ENCODE results near the gene PCNX3. TPM values are rescaled to one million over a fixed set of nuclear protein-coding genes. Genes with fewer than 3 reads are reported as not detected.

The PCNX3 gene
- total RNA-seq, 2 donors from 2014 or later: 16.1 to 21.8 TPM

DNA sequence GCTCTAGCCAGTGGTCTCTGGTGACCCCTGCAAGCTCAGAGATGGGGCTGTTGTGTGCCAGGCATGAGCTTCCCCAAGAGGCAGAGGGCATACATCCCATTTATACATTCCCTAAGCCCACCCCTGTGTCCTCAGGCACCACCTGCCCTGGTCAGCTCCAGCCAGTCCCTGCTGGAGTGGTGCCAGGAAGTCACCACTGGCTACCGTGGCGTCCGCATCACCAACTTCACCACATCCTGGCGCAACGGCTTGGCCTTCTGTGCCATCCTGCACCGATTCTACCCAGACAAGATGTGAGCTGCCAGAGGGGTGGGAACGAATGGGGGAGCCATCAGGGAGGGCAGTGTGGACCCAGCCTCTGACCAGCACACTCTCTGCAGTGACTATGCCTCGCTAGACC is 31.5 kb upstream of the PCNX3 start:
- TF ChIP-seq, protein P1, sequence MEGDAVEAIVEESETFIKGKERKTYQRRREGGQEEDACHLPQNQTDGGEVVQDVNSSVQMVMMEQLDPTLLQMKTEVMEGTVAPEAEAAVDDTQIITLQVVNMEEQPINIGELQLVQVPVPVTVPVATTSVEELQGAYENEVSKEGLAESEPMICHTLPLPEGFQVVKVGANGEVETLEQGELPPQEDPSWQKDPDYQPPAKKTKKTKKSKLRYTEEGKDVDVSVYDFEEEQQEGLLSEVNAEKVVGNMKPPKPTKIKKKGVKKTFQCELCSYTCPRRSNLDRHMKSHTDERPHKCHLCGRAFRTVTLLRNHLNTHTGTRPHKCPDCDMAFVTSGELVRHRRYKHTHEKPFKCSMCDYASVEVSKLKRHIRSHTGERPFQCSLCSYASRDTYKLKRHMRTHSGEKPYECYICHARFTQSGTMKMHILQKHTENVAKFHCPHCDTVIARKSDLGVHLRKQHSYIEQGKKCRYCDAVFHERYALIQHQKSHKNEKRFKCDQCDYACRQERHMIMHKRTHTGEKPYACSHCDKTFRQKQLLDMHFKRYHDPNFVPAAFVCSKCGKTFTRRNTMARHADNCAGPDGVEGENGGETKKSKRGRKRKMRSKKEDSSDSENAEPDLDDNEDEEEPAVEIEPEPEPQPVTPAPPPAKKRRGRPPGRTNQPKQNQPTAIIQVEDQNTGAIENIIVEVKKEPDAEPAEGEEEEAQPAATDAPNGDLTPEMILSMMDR (IDR thresholded peaks at IDR 0.05): no peak
- Histone ChIP-seq H3K27ac (no peak overlapping the region), H3K4me3 (no peak overlapping the region), H3K4me1 (peaks cover 0 to 38% of the 10 kb centered on the region in 2 donors), H3K36me3 (peaks cover 45% of the 10 kb centered on the region), H3K27me3 (no peaks in the 10 kb centered on the region), H3K9me3 (no peaks in the 10 kb centered on the region)
- DNase-seq (ENCODE audit: low spot score): no peak

DNA sequence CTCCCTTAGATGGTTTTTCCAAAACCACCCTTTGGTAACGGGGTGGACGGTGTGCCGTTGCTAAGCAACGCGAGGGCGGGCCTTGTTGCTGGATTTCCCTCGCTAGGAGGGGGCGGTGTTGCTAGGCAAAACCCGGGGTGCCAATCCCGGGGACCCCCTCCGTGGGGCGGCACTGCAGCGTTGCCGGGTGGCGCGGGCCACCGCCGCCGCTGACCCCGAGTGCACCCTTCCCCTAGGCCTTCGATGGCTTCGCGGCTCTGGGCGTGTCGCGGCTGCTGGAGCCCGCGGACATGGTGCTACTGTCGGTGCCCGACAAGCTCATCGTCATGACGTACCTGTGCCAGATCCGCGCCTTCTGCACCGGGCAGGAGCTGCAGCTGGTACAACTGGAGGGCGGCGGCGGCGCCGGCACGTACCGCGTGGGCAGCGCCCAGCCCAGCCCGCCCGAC is 30.8 kb upstream of the PCNX3 start:
- Histone ChIP-seq H3K36me3 (peaks cover 40% of the 10 kb centered on the region), H3K27me3 (no peaks in the 10 kb centered on the region)
- DNase-seq (ENCODE audit: low spot score): no peak

DNA sequence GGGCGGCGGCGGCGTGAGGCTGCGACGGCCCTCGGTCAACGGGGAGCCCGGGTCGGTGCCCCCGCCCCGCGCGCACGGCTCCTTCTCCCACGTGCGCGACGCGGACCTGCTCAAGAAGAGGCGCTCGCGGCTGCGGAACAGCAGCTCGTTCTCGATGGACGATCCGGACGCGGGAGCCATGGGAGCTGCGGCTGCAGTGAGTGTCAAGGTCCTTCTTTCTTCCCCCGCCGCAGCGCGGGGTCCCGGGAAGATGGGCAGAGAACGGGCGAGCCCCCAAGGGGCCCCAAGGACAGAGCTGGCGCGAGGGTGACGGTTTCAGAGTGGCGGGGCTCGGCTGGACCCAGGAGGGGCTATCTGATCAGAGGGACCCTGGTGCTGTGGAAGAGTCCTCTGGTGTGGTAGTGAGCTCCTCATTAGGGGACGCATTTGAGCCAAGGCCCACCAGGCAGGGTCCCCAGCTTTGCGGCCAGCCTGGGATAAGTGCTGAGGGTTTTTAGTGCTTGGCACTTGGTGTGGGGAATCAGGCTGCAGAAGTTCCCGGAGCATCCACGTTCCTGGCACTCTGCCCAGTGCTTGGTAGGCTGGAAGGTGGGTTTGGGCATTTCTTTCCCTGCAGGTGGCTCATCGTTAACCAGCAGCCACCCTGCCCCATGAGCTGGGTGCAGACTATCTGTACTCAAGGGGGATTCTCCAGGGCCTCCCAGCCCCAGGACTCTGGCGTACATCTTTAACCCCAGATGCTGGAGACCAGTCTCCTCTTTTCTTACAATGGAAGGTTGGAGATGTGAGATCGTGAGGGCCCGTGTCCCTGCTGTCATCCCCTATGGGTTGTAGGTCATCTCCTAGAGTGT is 30.0 kb upstream of the PCNX3 start:
- Histone ChIP-seq H3K27me3 (no peaks in the 10 kb centered on the region), H3K27ac (no peak overlapping the region), H3K9me3 (no peaks in the 10 kb centered on the region), H3K4me1 (peaks cover 0 to 47% of the 10 kb centered on the region in 2 donors), H3K4me3 (no peak overlapping the region), H3K36me3 (peaks cover 39% of the 10 kb centered on the region)
- TF ChIP-seq, protein P1 (IDR thresholded peaks at IDR 0.05): no peak
- no peak for DNase-seq (ENCODE audit: low spot score)

More for the DNA sequence above, 30.8 kb upstream of the PCNX3 start:
- Histone ChIP-seq H3K4me3 (no peak overlapping the region), H3K27ac (no peak overlapping the region), H3K9me3 (no peaks in the 10 kb centered on the region), H3K4me1 (peaks cover 0 to 44% of the 10 kb centered on the region in 2 donors)
- TF ChIP-seq, protein P1 (IDR thresholded peaks at IDR 0.05): no peak

DNA sequence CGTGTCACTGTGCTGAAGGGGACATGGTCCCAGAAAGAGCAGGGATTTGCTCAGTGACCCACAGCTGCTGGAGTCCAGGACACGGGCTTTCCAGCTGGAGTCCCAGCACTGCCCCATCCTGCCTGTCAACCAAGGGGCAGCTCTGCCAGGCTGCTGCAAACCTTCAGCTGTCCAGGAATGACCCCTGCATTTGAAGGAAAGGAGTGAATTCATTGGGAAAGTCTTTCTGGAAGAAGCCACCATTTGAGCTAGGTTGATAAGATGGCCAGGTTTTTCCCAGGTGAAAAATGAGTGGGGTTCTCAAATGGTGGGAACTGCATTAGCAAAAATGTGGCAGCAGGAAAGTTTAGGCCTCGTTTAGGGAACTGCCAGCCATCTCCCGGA is 29.3 kb upstream of the PCNX3 start:
- Histone ChIP-seq H3K9me3 (no peaks in the 10 kb centered on the region), H3K4me1 (peaks cover 0 to 47% of the 10 kb centered on the region in 2 donors), H3K36me3 (peaks cover 37% of the 10 kb centered on the region), H3K27ac (peak overlapping the region; percentile 42 to 70), H3K4me3 (no peak overlapping the region), H3K27me3 (no peaks in the 10 kb centered on the region)
- DNase-seq (ENCODE audit: low spot score): no peak
- TF ChIP-seq, protein P1 (IDR thresholded peaks at IDR 0.05): no peak

DNA sequence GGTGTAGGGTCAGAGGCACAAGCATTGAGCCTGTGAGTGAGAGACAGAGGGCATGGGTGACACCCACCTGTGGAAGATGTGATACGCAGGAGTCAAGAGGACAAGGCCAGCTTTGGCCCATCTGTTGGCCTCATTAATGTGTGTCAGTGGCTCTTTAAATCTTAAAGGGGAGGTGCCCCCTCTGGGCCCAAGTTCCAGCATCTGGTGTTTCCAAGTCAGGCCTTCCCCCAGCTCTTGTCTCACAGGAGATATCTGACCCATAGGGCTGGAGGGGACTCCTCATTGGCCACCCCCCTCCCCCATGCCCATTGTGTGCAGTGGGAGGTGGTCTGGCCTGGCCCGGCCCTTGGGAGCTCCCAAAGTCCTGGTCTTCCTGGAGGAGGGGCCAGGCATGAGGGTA is 28.9 kb upstream of the PCNX3 start:
- peaks cover 0 to 49% of the 10 kb centered on the region in 2 donors for H3K4me1 ChIP-seq
- H3K4me3 ChIP-seq: no peak overlapping the region
- TF ChIP-seq, protein P1 (IDR thresholded peaks at IDR 0.05): no peak
- no peaks in the 10 kb centered on the region for H3K27me3 ChIP-seq
- peak overlapping the region; percentile 42 to 70 for H3K27ac ChIP-seq
- H3K36me3 ChIP-seq: peaks cover 33% of the 10 kb centered on the region
- no peaks in the 10 kb centered on the region for H3K9me3 ChIP-seq
- no peak for DNase-seq (ENCODE audit: low spot score)
